Liver (tissue), 9 donors: ENCODE data around the gene RANBP17. TPM values are rescaled to one million over a fixed set of nuclear protein-coding genes. Genes with fewer than 3 reads are reported as not detected.

Experiments used
- DNase-seq: peaks from one replicate; pipeline ENCODE4 v3.0.0-alpha.2; 2017; ENCODE audit warnings: low spot score
- H3K27ac ChIP-seq, 2 donors: one replicate each; pipeline ENCODE4 v1.7.0; 2013; ENCODE audit warnings: inconsistent platforms in 2 of 2, low read length in 2 of 2, control low read depth in 1 of 2, low read depth in 1 of 2, mild to moderate bottlenecking in 1 of 2
- H3K27me3 ChIP-seq, 4 donors: one replicate each; pipeline versions ENCODE4 v1.6.1 to v1.7.0; 2013; ENCODE audit warnings: low read length in 3 of 4, inconsistent platforms in 1 of 4, mild to moderate bottlenecking in 1 of 4, moderate library complexity in 1 of 4; ENCODE audit not compliant: control insufficient read depth in 4 of 4, insufficient read depth in 4 of 4
- H3K36me3 ChIP-seq, 4 donors: one replicate each; pipeline versions ENCODE4 v1.6.1 to v1.7.0; 2013; ENCODE audit warnings: low read length in 3 of 4, mild to moderate bottlenecking in 3 of 4, low read depth in 1 of 4, moderate library complexity in 1 of 4; ENCODE audit not compliant: control insufficient read depth in 4 of 4, insufficient read depth in 3 of 4
- H3K4me1 ChIP-seq, 4 donors: one replicate each; pipeline versions ENCODE4 v1.6.1 to v1.7.0; 2013; ENCODE audit warnings: low read length in 3 of 4, mild to moderate bottlenecking in 3 of 4, moderate library complexity in 1 of 4; ENCODE audit not compliant: control insufficient read depth in 4 of 4, insufficient read depth in 4 of 4
- H3K4me3 ChIP-seq, 3 donors: one replicate each; pipeline versions ENCODE4 v1.6.1 to v1.7.0; 2013; ENCODE audit warnings: low read length in 3 of 3, control low read depth in 1 of 3, low read depth in 1 of 3, mild to moderate bottlenecking in 1 of 3
- H3K9ac ChIP-seq, 2 donors: one replicate each; pipeline ENCODE4 v1.7.0; 2013; ENCODE audit warnings: low read length in 2 of 2, mild to moderate bottlenecking in 2 of 2, moderate library complexity in 2 of 2, control low read depth in 1 of 2, low read depth in 1 of 2
- H3K9me3 ChIP-seq, 4 donors: one replicate each; pipeline versions ENCODE4 v1.6.1 to v1.7.0; 2013; ENCODE audit warnings: low read length in 3 of 4; ENCODE audit not compliant: control insufficient read depth in 4 of 4
- ATF3 ChIP-seq: IDR thresholded peaks from 2 replicates; pipeline ENCODE4 v1.6.1; 2016; ENCODE audit warnings: antibody characterized with exemption
- CTCF ChIP-seq: fragments of 150-350 bp; IDR thresholded peaks from 2 replicates; pipeline ENCODE4 v1.5.1; 2017; ENCODE audit warnings: improper control_type of control experiment, low read depth, low read length; ENCODE audit not compliant: missing input control
- EGR1 ChIP-seq, 2 donors: IDR thresholded peaks; 2 replicates each; pipeline ENCODE4 v1.6.1; 2016 to 2018; ENCODE audit warnings: antibody characterized with exemption in 2 of 2, low read depth in 2 of 2
- FOXA1 ChIP-seq: IDR thresholded peaks from 2 replicates; pipeline ENCODE4 v1.6.1; 2016; ENCODE audit warnings: antibody characterized with exemption
- FOXA2 ChIP-seq: IDR thresholded peaks from 2 replicates; pipeline ENCODE4 v1.6.1; 2016; ENCODE audit warnings: antibody characterized with exemption
- GABPA ChIP-seq, 2 donors: IDR thresholded peaks in 1 of 2; conservative IDR thresholded peaks in 1 of 2; 2 replicates each; pipeline ENCODE4 v1.6.1; 2016; ENCODE audit warnings: antibody characterized with exemption in 2 of 2, mild to moderate bottlenecking in 1 of 2, moderate library complexity in 1 of 2
- HNF4A ChIP-seq, 2 donors: conservative IDR thresholded peaks; 2 replicates each; pipeline ENCODE4 v1.6.1; 2016; ENCODE audit warnings: antibody characterized with exemption in 2 of 2, mild to moderate bottlenecking in 2 of 2
- HNF4G ChIP-seq: IDR thresholded peaks from 2 replicates; pipeline ENCODE4 v1.6.1; 2016; ENCODE audit warnings: antibody characterized with exemption
- JUND ChIP-seq, 2 donors: IDR thresholded peaks; 2 replicates each; pipeline ENCODE4 v1.6.1; 2016; ENCODE audit warnings: antibody characterized with exemption in 2 of 2
- MAX ChIP-seq: IDR thresholded peaks from 2 replicates; pipeline ENCODE4 v1.6.1; 2016; ENCODE audit warnings: antibody characterized with exemption
- NR2F2 ChIP-seq: IDR thresholded peaks from 2 replicates; pipeline ENCODE4 v1.6.1; 2016; ENCODE audit warnings: antibody characterized with exemption
- REST ChIP-seq: IDR thresholded peaks from 2 replicates; pipeline ENCODE4 v1.6.1; 2016; ENCODE audit warnings: antibody characterized with exemption, mild to moderate bottlenecking
- RXRA ChIP-seq, 2 donors: IDR thresholded peaks; 2 replicates each; pipeline ENCODE4 v1.6.1; 2017 to 2018; ENCODE audit warnings: antibody characterized with exemption in 2 of 2, mild to moderate bottlenecking in 1 of 2
- SP1 ChIP-seq: IDR thresholded peaks from 2 replicates; pipeline ENCODE4 v1.6.1; 2018; ENCODE audit warnings: antibody characterized with exemption, mild to moderate bottlenecking
- TAF1 ChIP-seq: conservative IDR thresholded peaks from 2 replicates; pipeline ENCODE4 v1.6.1; 2016; ENCODE audit warnings: antibody characterized with exemption, mild to moderate bottlenecking
- YY1 ChIP-seq: IDR thresholded peaks from 2 replicates; pipeline ENCODE4 v1.6.1; 2016; ENCODE audit warnings: antibody characterized with exemption, mild to moderate bottlenecking
- WGBS: extraction: QIAGEN DNeasy Blood & Tissue Kit; methylation state at CpG from one replicate; pipeline ENCODE4 v1.1.7; 2013; 5-methylcytosine and 5-hydroxymethylcytosine counted together
- polyA plus RNA-seq, 2 donors: library from polyadenylated mRNA; stranded (reverse) in 1 of 2; unstranded in 1 of 2; fragments of 200-250 nt in 1 of 2; fragments of >200 nt in 1 of 2; fragmentation: Nextera tagmentation in 1 of 2; extraction: Ambion mirVana in 1 of 2; gene quantifications; one replicate each; pipeline versions ENCODE4 v1.2.1 to v1.2.3, GENCODE V29; 2013 to 2015
- total RNA-seq, 2 donors: library from RNA; depleted of rRNA; stranded (reverse); fragments of >200 nt; gene quantifications; one replicate each; pipeline ENCODE4 v1.2.3, GENCODE V29; 2014
- donor health status: healthy.
- donor health status: healthy.
- donor health status: healthy.
- donor health status: healthy.
- donor health status: healthy.

Gene RANBP17
- total and polyA plus RNA-seq, 4 donors, result 0.83 to 10.8 (median 7.9) TPM

- 88% methylated on average over 7 of the region's 7 CpGs for WGBS
- TF ChIP-seq NR2F2, result no peak
- no peak for TF ChIP-seq TAF1
- no peak for TF ChIP-seq RXRA (IDR thresholded peaks at IDR 0.05)
- TF ChIP-seq HNF4G, result no peak
- TF ChIP-seq MAX, result no peak
- no peak for TF ChIP-seq FOXA1
- TF ChIP-seq FOXA2, result no peak
- no peak for TF ChIP-seq REST
- TF ChIP-seq GABPA (IDR thresholded peaks at IDR 0.05 in 1 of 2, conservative IDR thresholded peaks at IDR 0.05 in 1 of 2), result no peak
- TF ChIP-seq SP1, result no peak
- TF ChIP-seq CTCF, result no peak
- TF ChIP-seq EGR1 (IDR thresholded peaks at IDR 0.05; ENCODE audit: low read depth in 2 of 2), result no peak
- no peak for TF ChIP-seq ATF3
- TF ChIP-seq JUND (IDR thresholded peaks at IDR 0.05), result no peak
- TF ChIP-seq YY1, result no peak
- H3K27ac ChIP-seq, result no peak overlapping the region
- H3K36me3 ChIP-seq, result no peaks in the 10 kb centered on the region
- DNase-seq, result no peak
- no peak overlapping the region for H3K9ac ChIP-seq
- H3K4me3 ChIP-seq, result no peak overlapping the region
- H3K9me3 ChIP-seq, result no peaks in the 10 kb centered on the region
- no peaks in the 10 kb centered on the region for H3K27me3 ChIP-seq
- no peaks in the 10 kb centered on the region for H3K4me1 ChIP-seq
Observed at GRCh38 chr5:171268700-171269620, 407.1 kb downstream of the RANBP17 start.

GRCh38 chr5:171269717-171270116 lies 407.9 kb downstream of the RANBP17 start:
- DNase-seq, result no peak
- no peaks in the 10 kb centered on the region for H3K4me1 ChIP-seq
- no peak for TF ChIP-seq ATF3
- TF ChIP-seq EGR1 (IDR thresholded peaks at IDR 0.05; ENCODE audit: low read depth in 2 of 2), result no peak
- no peak for TF ChIP-seq HNF4A (conservative IDR thresholded peaks at IDR 0.05)
- TF ChIP-seq TAF1, result no peak
- 88% methylated on average over 2 of the region's 2 CpGs for WGBS
- H3K4me3 ChIP-seq, result no peak overlapping the region
- no peaks in the 10 kb centered on the region for H3K27me3 ChIP-seq
- no peak overlapping the region for H3K27ac ChIP-seq
- no peaks in the 10 kb centered on the region for H3K36me3 ChIP-seq
- no peak overlapping the region for H3K9ac ChIP-seq
- H3K9me3 ChIP-seq, result no peaks in the 10 kb centered on the region
